IMR-90 (cell line): ENCODE results near the gene ZNF622. TPM values are rescaled to one million over a fixed set of nuclear protein-coding genes. Genes with fewer than 3 reads are reported as not detected.

Experiments used
- ATAC-seq: fragments of 200-7000 bp; cut with Tn5 transposase; 2 replicates; pipeline ENCODE4 v1.9.1; 2020; ENCODE audit warnings: low read depth, mild to moderate bottlenecking, moderate library complexity
- BruUV-seq: library from RNA; stranded (reverse); fragments of 400-500 nt; replicated peaks from 2 replicates; lab custom pipeline; 2021; lab: Mats Ljungman, UMichigan
- CTCF ChIA-PET: fragments of 300-600 bp; formaldehyde crosslinking; extraction: SDS; loops from one replicate; lab custom pipeline; 2021; ENCODE audit warnings: antibody characterized with exemption; lab: Yijun Ruan, JAX
- POLR2A ChIA-PET: fragments of 300-600 bp; sonication (Branson Sonifier 250); formaldehyde crosslinking; loops from one replicate; lab custom pipeline; 2022; ENCODE audit warnings: antibody characterized with exemption; ENCODE audit not compliant: unreplicated experiment; lab: Charles Lee
- DNase-seq: peaks from one replicate; pipeline ENCODE4 v3.0.0; 2013
- H2AFZ ChIP-seq: replicated peaks from 2 replicates; pipeline ENCODE3; 2013; ENCODE audit warnings: low read length, mild to moderate bottlenecking; ENCODE audit not compliant: poor library complexity
- H2AK5ac ChIP-seq: 2 replicates; pipeline ENCODE4 v1.6.1; 2013; ENCODE audit warnings: low read depth, low read length, inconsistent platforms
- H2AK9ac ChIP-seq: replicated peaks from 2 replicates; pipeline ENCODE3; 2013; ENCODE audit warnings: mild to moderate bottlenecking, low read depth, low read length, moderate library complexity; ENCODE audit not compliant: poor library complexity
- H2BK120ac ChIP-seq: 2 replicates; pipeline ENCODE4 v1.6.1; 2013; ENCODE audit warnings: low read depth, low read length, inconsistent platforms
- H2BK15ac ChIP-seq: 3 replicates; pipeline ENCODE4 v1.6.1; 2013; ENCODE audit warnings: low read depth, low read length, inconsistent platforms
- H2BK20ac ChIP-seq: 2 replicates; pipeline ENCODE4 v1.6.1; 2013; ENCODE audit warnings: low read depth, mild to moderate bottlenecking, inconsistent platforms, low read length, moderate library complexity
- H2BK5ac ChIP-seq: 2 replicates; pipeline ENCODE4 v1.6.1; 2013; ENCODE audit warnings: mild to moderate bottlenecking, low read depth, low read length, inconsistent platforms; ENCODE audit not compliant: poor library complexity, severe bottlenecking
- H3K14ac ChIP-seq: replicated peaks from 2 replicates; pipeline ENCODE4 v1.6.1; 2013; ENCODE audit warnings: low read depth, low read length, inconsistent platforms
- H3K18ac ChIP-seq: 2 replicates; pipeline ENCODE4 v1.6.1; 2013; ENCODE audit warnings: low read depth, low read length, control low read depth
- H3K23ac ChIP-seq: 2 replicates; pipeline ENCODE4 v1.6.1; 2013; ENCODE audit warnings: low read depth, low read length, inconsistent platforms
- H3K27ac ChIP-seq: 2 replicates; pipeline ENCODE4 v1.5.1; 2013; ENCODE audit warnings: mild to moderate bottlenecking, control low read depth, low read length; ENCODE audit not compliant: insufficient read depth
- H3K27me3 ChIP-seq: 2 replicates; pipeline ENCODE4 v1.6.1; 2013; ENCODE audit warnings: low read length; ENCODE audit not compliant: control insufficient read depth, insufficient read depth
- H3K36me3 ChIP-seq: 2 replicates; pipeline ENCODE4 v1.6.1; 2013; ENCODE audit warnings: low read length, mixed read lengths; ENCODE audit not compliant: control insufficient read depth, insufficient read depth
- H3K4ac ChIP-seq: 2 replicates; pipeline ENCODE4 v1.6.1; 2013; ENCODE audit warnings: low read depth, low read length, inconsistent platforms
- H3K4me1 ChIP-seq: 2 replicates; pipeline ENCODE4 v1.6.1; 2013; ENCODE audit warnings: low read length, mixed read lengths; ENCODE audit not compliant: control insufficient read depth, insufficient read depth
- H3K4me2 ChIP-seq: 2 replicates; pipeline ENCODE4 v1.6.1; 2013; ENCODE audit warnings: low read depth, mild to moderate bottlenecking, control low read depth, low read length, moderate library complexity
- H3K4me3 ChIP-seq: 2 replicates; pipeline ENCODE4 v1.5.1; 2013; ENCODE audit warnings: low read depth, mild to moderate bottlenecking, control low read depth, low read length, moderate library complexity; ENCODE audit not compliant: insufficient read depth
- H3K56ac ChIP-seq: 2 replicates; pipeline ENCODE4 v1.6.1; 2013; ENCODE audit warnings: low read length, inconsistent platforms; ENCODE audit not compliant: insufficient read depth; ENCODE audit errors: extremely low read depth
- H3K79me1 ChIP-seq, 2 experiments: 2 replicates each; pipeline ENCODE4 v1.6.1; 2013; ENCODE audit warnings: low read length in 2 of 2, inconsistent platforms in 1 of 2, low read depth in 1 of 2
- H3K9ac ChIP-seq: 2 replicates; pipeline ENCODE4 v1.6.1; 2013; ENCODE audit warnings: low read depth, low read length, control low read depth
- H3K9me1 ChIP-seq: 2 replicates; pipeline ENCODE4 v1.6.1; 2013; ENCODE audit warnings: low read length, inconsistent platforms; ENCODE audit not compliant: insufficient read depth
- H3K9me3 ChIP-seq: 2 replicates; pipeline ENCODE4 v1.6.1; 2013; ENCODE audit warnings: low read length; ENCODE audit not compliant: control insufficient read depth, insufficient read depth
- H4K20me1 ChIP-seq: 2 replicates; pipeline ENCODE4 v1.6.1; 2013; ENCODE audit warnings: low read length, inconsistent platforms; ENCODE audit not compliant: insufficient read depth
- H4K5ac ChIP-seq: 2 replicates; pipeline ENCODE4 v1.6.1; 2013; ENCODE audit warnings: mild to moderate bottlenecking, low read depth, low read length, control low read depth
- H4K8ac ChIP-seq, 2 experiments: 2 replicates each; pipeline ENCODE4 v1.6.1; 2013; ENCODE audit warnings: low read depth in 2 of 2, low read length in 2 of 2, control low read depth in 1 of 2, inconsistent platforms in 1 of 2
- H4K91ac ChIP-seq: 2 replicates; pipeline ENCODE4 v1.6.1; 2013; ENCODE audit warnings: low read depth, low read length, inconsistent platforms; ENCODE audit not compliant: insufficient read depth
- BHLHE40 ChIP-seq: fragments of 150-350 bp; IDR thresholded peaks from 2 replicates; pipeline ENCODE4 v1.6.1; 2016; ENCODE audit warnings: mild to moderate bottlenecking, low read depth, low read length
- CHD1 ChIP-seq: IDR thresholded peaks from 2 replicates; pipeline ENCODE4 v1.6.1; 2012; ENCODE audit warnings: low read depth, low read length, improper control_type of control experiment
- MAFK ChIP-seq: IDR thresholded peaks from 2 replicates; pipeline ENCODE4 v1.6.1; 2012; ENCODE audit warnings: low read depth, low read length, improper control_type of control experiment
- MAZ ChIP-seq: IDR thresholded peaks from 2 replicates; pipeline ENCODE4 v1.6.1; 2012; ENCODE audit warnings: low read depth, mild to moderate bottlenecking, low read length, improper control_type of control experiment, moderate library complexity, borderline replicate concordance
- MXI1 ChIP-seq: IDR thresholded peaks from 2 replicates; pipeline ENCODE4 v1.6.1; 2012; ENCODE audit warnings: low read depth, mild to moderate bottlenecking, low read length, moderate library complexity, borderline replicate concordance
- NFE2L2 ChIP-seq: fragments of 150-350 bp; IDR thresholded peaks from 2 replicates; pipeline ENCODE4 v1.6.1; 2016; ENCODE audit warnings: low read depth, mild to moderate bottlenecking, low read length
- POLR2A ChIP-seq: IDR thresholded peaks from 2 replicates; pipeline ENCODE4 v1.6.1; 2012; ENCODE audit warnings: mild to moderate bottlenecking, low read depth, low read length
- RAD21 ChIP-seq: IDR thresholded peaks from 2 replicates; pipeline ENCODE4 v1.6.1; 2012; ENCODE audit warnings: low read length, improper control_type of control experiment
- RCOR1 ChIP-seq: IDR thresholded peaks from 2 replicates; pipeline ENCODE4 v1.6.1; 2012; ENCODE audit warnings: mild to moderate bottlenecking, low read length, improper control_type of control experiment; ENCODE audit not compliant: insufficient replicate concordance
- RFX5 ChIP-seq: IDR thresholded peaks from 2 replicates; pipeline ENCODE4 v1.8.0; 2012; ENCODE audit warnings: low read depth, mild to moderate bottlenecking, low read length, moderate library complexity
- SMC3 ChIP-seq: fragments of 150-350 bp; IDR thresholded peaks from 2 replicates; pipeline ENCODE4 v1.6.1; 2016; ENCODE audit warnings: low read depth, mild to moderate bottlenecking, antibody characterized with exemption, low read length, moderate library complexity
- WGBS, 2 experiments: methylation state at CpG; one replicate each; pipeline versions ENCODE4 v1.1.5 to v1.1.7; 2013; ENCODE audit warnings: missing lambda C conversion rate in 2 of 2; ENCODE audit not compliant: insufficient read length in 1 of 2; ENCODE audit errors: extremely low coverage in 2 of 2; 5-methylcytosine and 5-hydroxymethylcytosine counted together
- dilution Hi-C: fragments of 300-500 bp; cut with HindIII; formaldehyde crosslinking; loops from one replicate; pipeline ENCODE4 v1.14.3; 2018; ENCODE audit warnings: low sequenced_read_pairs; ENCODE audit not compliant: unreplicated experiment
- in situ Hi-C: fragments of 300-500 bp; cut with MboI; formaldehyde crosslinking; loops from 3 replicates; pipeline ENCODE4 v1.14.3; 2019; ENCODE audit warnings: low sequenced_read_pairs, inconsistent platforms, mixed read lengths
- intact Hi-C: fragments of 100-400 bp; cut with micrococcal nuclease; formaldehyde crosslinking; loops from 2 replicates; pipeline ENCODE4 v1.10.0; 2022
- polyA plus RNA-seq, 3 experiments: library from polyadenylated mRNA; depleted of rRNA; stranded (reverse); fragments of >200 nt; gene quantifications; 2 replicates each; pipeline ENCODE4 v1.2.3, GENCODE V29; 2012; ENCODE audit warnings: low replicate concordance in 1 of 3
- total RNA-seq: library from RNA; depleted of rRNA; stranded (reverse); fragments of >200 nt; gene quantifications from 2 replicates; pipeline ENCODE4 v1.2.3, GENCODE V29; 2012
- TF ChIP-seq, protein P1 (sequence below): conservative IDR thresholded peaks from 2 replicates; pipeline ENCODE4 v1.5.1; 2012; ENCODE audit warnings: mild to moderate bottlenecking, low read depth, low read length, improper control_type of control experiment
- TF ChIP-seq, protein P2 (sequence below): fragments of 150-350 bp; IDR thresholded peaks from 2 replicates; pipeline ENCODE4 v1.6.1; 2017; ENCODE audit warnings: mild to moderate bottlenecking, antibody characterized with exemption, low read length, low read depth
- TF ChIP-seq, protein P3 (sequence below): fragments of 150-350 bp; IDR thresholded peaks from 2 replicates; pipeline ENCODE4 v1.6.1; 2016; ENCODE audit warnings: low read depth, mild to moderate bottlenecking, low read length, moderate library complexity, borderline replicate concordance

ZNF622 gene
- total and polyA plus RNA-seq, 2 of the 4 experiments (the other 2 are of a cell fraction) = 19.5 to 49.3 TPM

DNA sequence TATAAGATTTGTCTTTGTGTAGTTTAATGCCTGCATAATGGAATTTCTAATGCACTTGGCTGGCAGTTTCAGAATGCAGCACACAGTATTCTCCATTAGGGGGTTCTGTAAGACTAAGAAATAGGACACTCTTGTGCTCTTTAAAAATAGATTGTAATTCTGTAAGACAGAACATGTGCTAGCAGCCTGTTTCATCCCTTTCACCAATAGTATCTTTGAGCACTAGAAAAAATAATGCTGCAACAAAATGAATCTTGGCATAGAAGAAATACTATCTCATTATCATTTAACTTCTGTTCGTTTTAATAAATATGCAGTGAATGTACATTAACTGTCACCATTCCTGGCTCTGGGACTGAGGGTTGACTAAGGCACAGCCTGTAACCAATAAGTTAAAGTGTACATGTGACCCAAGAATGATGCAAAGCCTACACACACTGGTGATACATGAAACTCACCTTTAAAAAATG, 23.8 kb upstream of the ZNF622 start:
- no peak for TF ChIP-seq MAZ
- TF ChIP-seq RFX5 = no peak
- no peak for TF ChIP-seq CHD1
- TF ChIP-seq MXI1 = no peak
- no peak for TF ChIP-seq MAFK
- TF ChIP-seq POLR2A = 0 out of 2 replicates have a peak, but pooled peaks have one; percentile 20
- TF ChIP-seq RCOR1 = no peak
- TF ChIP-seq, protein P1, sequence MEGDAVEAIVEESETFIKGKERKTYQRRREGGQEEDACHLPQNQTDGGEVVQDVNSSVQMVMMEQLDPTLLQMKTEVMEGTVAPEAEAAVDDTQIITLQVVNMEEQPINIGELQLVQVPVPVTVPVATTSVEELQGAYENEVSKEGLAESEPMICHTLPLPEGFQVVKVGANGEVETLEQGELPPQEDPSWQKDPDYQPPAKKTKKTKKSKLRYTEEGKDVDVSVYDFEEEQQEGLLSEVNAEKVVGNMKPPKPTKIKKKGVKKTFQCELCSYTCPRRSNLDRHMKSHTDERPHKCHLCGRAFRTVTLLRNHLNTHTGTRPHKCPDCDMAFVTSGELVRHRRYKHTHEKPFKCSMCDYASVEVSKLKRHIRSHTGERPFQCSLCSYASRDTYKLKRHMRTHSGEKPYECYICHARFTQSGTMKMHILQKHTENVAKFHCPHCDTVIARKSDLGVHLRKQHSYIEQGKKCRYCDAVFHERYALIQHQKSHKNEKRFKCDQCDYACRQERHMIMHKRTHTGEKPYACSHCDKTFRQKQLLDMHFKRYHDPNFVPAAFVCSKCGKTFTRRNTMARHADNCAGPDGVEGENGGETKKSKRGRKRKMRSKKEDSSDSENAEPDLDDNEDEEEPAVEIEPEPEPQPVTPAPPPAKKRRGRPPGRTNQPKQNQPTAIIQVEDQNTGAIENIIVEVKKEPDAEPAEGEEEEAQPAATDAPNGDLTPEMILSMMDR = peak; percentile 86
- TF ChIP-seq, protein P2, sequence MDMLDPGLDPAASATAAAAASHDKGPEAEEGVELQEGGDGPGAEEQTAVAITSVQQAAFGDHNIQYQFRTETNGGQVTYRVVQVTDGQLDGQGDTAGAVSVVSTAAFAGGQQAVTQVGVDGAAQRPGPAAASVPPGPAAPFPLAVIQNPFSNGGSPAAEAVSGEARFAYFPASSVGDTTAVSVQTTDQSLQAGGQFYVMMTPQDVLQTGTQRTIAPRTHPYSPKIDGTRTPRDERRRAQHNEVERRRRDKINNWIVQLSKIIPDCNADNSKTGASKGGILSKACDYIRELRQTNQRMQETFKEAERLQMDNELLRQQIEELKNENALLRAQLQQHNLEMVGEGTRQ = no peak
- no peak for TF ChIP-seq NFE2L2
- peak; percentile 82 for TF ChIP-seq RAD21
- TF ChIP-seq, protein P3, sequence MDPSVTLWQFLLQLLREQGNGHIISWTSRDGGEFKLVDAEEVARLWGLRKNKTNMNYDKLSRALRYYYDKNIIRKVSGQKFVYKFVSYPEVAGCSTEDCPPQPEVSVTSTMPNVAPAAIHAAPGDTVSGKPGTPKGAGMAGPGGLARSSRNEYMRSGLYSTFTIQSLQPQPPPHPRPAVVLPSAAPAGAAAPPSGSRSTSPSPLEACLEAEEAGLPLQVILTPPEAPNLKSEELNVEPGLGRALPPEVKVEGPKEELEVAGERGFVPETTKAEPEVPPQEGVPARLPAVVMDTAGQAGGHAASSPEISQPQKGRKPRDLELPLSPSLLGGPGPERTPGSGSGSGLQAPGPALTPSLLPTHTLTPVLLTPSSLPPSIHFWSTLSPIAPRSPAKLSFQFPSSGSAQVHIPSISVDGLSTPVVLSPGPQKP = no peak
- peak; percentile 66 for TF ChIP-seq SMC3
- no peak for TF ChIP-seq BHLHE40
- H3K27me3 ChIP-seq = peaks cover 30% of the 10 kb centered on the region
- ATAC-seq (peak; percentile 99), DNase-seq (peak; percentile 64)
- H3K9ac ChIP-seq = no peak overlapping the region
- no peak overlapping the region for H2AFZ ChIP-seq
- H3K79me1 ChIP-seq = no peaks in the 10 kb centered on the region
- intact Hi-C loops (loop anchor here (1.0 to 10.0 kb wide), 4 partner anchors 61 to 1825 kb away; no protein-coding TSS in a partner anchor), in situ Hi-C loops (loop anchor here (10.0 to 25.0 kb wide), 2 partner anchors 175 to 1823 kb away; no protein-coding TSS in a partner anchor), dilution Hi-C loops (no loop called here)
- no peaks in the 10 kb centered on the region; the same call in 1 of the 2 replicates for H3K9me3 ChIP-seq
- H4K20me1 ChIP-seq = no peaks in the 10 kb centered on the region
- no peak overlapping the region for H3K4ac ChIP-seq
- H3K14ac ChIP-seq = no peak overlapping the region
- no peak overlapping the region for H4K91ac ChIP-seq
- no CpG with 5 or more reads among the region's 1 CpG for WGBS, 2 experiments
- H3K27ac ChIP-seq = no peak overlapping the region
- no peak overlapping the region for H3K4me2 ChIP-seq
- H2AK5ac ChIP-seq = no peak overlapping the region
- H2AK9ac ChIP-seq = no peak overlapping the region
- CTCF ChIA-PET = interaction anchor here (0.6 to 2.4 kb wide), 5 partner anchors 56 to 1727 kb away, joined by 3 to 11 read pairs (median 7); no protein-coding TSS in a partner anchor
- H4K8ac ChIP-seq = no peak overlapping the region
- POLR2A ChIA-PET = no interaction called here
- H3K4me3 ChIP-seq = no peak overlapping the region
- no peak overlapping the region for H3K23ac ChIP-seq
- H2BK20ac ChIP-seq = no peak overlapping the region
- H3K4me1 ChIP-seq = no peaks in the 10 kb centered on the region
- no peak overlapping the region for H4K5ac ChIP-seq
- H2BK15ac ChIP-seq = no peak overlapping the region
- H3K36me3 ChIP-seq = no peaks in the 10 kb centered on the region
- BruUV-seq = no TSS peak
- no peaks in the 10 kb centered on the region for H3K9me1 ChIP-seq
- H2BK5ac ChIP-seq = no peak overlapping the region
- H3K18ac ChIP-seq = no peak overlapping the region
- H3K56ac ChIP-seq = no peak overlapping the region
- H2BK120ac ChIP-seq = no peak overlapping the region
